ENCODE data around the gene PDCD5.
"Not testable (repeated sequence)": the region's sequence is repeated elsewhere in the genome, so short reads cannot be mapped to it uniquely, and the experiment has no call there.

PDCD5 gene

DNA sequence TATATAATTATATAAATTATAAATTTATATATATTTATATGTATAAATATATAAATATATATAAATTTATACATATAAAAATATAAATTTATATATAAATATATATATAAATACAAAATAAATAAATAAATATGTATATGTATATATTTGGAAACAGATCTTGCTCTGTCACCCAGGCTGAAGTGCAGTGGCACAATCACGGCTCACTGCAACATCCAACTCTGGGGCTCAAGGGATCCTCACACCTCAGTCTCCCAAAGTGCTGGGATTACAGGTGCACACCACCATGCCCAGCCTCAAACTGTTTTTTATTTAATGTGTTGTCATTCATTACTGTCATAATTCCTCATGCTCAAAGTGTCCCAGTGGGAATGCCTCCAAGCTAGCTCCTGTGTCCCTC, 25.2 kb upstream of the PDCD5 start:
- Histone ChIP-seq H3K4me1 (ENCODE audit: control insufficient read depth, insufficient read depth, low read length, unreplicated experiment) (no peaks in the 10 kb centered on the region), H3K79me2 (ENCODE audit: control insufficient read depth, insufficient read depth, low read length, unreplicated experiment) (no peaks in the 10 kb centered on the region), H3K4me3 (ENCODE audit: low read depth, low read length) (no peak overlapping the region), H2AFZ (ENCODE audit: low read length, unreplicated experiment) (no peak overlapping the region), H3K36me3 (ENCODE audit: insufficient read depth, low read length) (no peaks in the 10 kb centered on the region), H3K27ac (ENCODE audit: low read depth, low read length) (no peak overlapping the region), H3K27me3 (ENCODE audit: insufficient read depth, low read length) (0 out of 2 replicates have a peak, but pooled peaks cover 3% of the 10 kb centered on the region)

DNA sequence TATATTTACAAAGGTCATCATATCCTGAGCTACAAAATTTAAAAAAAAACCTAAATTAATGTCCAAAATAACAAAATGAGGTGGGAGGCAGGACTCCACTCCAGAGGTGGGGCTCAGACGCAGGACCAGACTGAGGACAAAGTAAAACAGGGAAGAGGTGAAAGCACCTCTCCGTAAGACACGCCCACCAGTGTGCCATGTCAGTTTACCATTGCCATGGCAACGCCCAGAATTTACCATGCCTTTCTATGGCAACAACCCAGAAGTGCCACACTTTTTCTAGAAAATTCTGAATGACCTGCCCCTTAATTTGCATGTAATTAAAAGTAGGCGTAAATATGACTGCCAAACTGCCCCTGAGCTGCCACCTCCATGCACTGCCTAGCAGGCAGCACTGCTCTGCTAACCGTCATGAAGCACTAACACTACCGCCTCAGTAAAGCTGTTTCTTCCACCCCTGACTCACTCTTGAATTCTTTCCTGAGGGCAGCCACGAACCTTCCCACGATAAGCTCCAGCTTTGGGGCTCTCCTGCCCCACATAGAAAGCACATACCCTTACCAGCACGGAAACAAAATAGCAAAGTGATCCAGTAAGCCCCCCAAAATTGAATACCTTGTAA, 22.3 kb upstream of the PDCD5 start:
- Histone ChIP-seq H3K27ac (ENCODE audit: low read depth, low read length) (no peak overlapping the region), H3K4me1 (ENCODE audit: control insufficient read depth, insufficient read depth, low read length, unreplicated experiment) (no peaks in the 10 kb centered on the region), H2AFZ (ENCODE audit: low read length, unreplicated experiment) (no peak overlapping the region), H3K36me3 (ENCODE audit: insufficient read depth, low read length) (no peaks in the 10 kb centered on the region), H3K4me3 (ENCODE audit: low read depth, low read length) (no peak overlapping the region), H3K27me3 (ENCODE audit: insufficient read depth, low read length) (0 out of 2 replicates have a peak, but pooled peaks cover 3% of the 10 kb centered on the region), H3K79me2 (ENCODE audit: control insufficient read depth, insufficient read depth, low read length, unreplicated experiment) (no peaks in the 10 kb centered on the region)

DNA sequence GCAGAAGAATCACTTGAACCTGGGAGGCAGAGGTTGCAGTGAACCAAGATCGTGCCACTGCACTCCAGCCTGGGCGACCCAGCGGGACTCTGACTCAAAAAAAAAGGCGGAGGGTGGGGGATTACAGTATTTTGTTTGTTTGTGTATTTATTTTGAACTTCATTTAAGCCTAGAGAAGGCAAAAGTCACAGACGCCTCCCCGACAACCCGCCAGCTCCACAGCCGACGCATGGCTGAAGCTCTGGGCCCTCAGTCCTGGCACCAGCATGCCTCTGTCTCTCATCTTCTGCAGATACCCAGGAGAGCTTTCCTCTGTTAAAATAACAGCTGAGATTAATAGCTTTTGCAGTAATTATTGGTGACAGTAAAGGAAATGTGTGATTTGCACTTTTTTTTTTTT, 17.2 kb upstream of the PDCD5 start:
- no peaks in the 10 kb centered on the region for H3K36me3 ChIP-seq (ENCODE audit: insufficient read depth, low read length)
- no peak overlapping the region for H3K27ac ChIP-seq (ENCODE audit: low read depth, low read length)
- no peaks in the 10 kb centered on the region for H3K27me3 ChIP-seq (ENCODE audit: insufficient read depth, low read length)
- peaks cover 3% of the 10 kb centered on the region for H3K4me1 ChIP-seq (ENCODE audit: control insufficient read depth, insufficient read depth, low read length, unreplicated experiment)
- no peaks in the 10 kb centered on the region for H3K79me2 ChIP-seq (ENCODE audit: control insufficient read depth, insufficient read depth, low read length, unreplicated experiment)
- H2AFZ ChIP-seq (ENCODE audit: low read length, unreplicated experiment) = no peak overlapping the region
- no peak overlapping the region for H3K4me3 ChIP-seq (ENCODE audit: low read depth, low read length)

DNA sequence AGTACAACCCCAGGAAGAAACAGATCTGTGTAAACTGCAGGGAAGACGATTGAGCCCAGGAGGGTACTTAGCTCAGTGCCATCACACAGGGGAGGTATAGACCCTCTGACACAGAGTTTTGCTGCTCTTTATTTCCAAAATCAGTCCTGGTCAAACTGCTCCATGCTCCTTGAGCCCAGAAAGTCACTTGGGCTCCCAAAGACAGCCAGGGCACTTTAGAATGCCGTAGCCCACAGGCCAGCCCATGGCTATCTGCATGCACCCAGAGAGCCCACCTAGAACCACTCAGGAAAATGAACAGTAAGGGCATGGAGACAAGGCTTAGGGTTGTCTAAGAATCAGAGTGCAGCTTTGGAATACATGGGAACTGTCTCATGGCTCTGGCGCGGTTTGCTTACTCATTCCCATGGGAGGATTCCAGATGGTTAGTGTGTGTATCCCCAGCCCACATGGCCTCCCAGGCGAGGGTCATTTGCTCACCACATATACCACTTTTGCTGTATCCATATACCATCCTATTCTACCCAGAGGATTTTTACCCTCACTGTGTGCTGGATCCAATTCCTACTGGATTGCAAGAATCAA, 14.7 kb upstream of the PDCD5 start:
- no peak overlapping the region for H3K27ac ChIP-seq (ENCODE audit: low read depth, low read length)

DNA sequence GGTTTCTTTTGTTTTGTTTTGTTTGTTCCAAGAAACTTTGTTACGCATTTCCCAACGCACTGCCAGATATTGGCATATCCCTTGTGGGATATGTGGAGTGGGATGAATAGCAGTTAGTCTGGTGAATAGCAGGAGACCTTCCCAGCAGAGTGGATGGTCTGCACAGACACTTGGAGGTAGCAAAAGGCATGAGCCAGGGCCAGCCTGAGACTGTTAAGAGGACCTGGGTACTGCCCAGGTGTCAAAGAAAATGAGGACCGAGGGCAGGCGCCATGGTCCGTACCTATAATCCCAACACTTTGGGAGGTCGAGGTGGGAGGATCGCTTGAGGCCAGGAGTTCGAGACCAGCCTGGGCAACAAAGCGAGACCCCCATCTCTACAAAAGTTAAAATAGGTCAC, 13.5 kb upstream of the PDCD5 start:
- Histone ChIP-seq H3K79me2 (ENCODE audit: control insufficient read depth, insufficient read depth, low read length, unreplicated experiment) (no peaks in the 10 kb centered on the region), H3K4me3 (ENCODE audit: low read depth, low read length) (no peak overlapping the region), H3K36me3 (ENCODE audit: insufficient read depth, low read length) (no peaks in the 10 kb centered on the region)

More for the DNA sequence above, 14.7 kb upstream of the PDCD5 start:
- Histone ChIP-seq H3K79me2 (ENCODE audit: control insufficient read depth, insufficient read depth, low read length, unreplicated experiment) (no peaks in the 10 kb centered on the region), H3K4me1 (ENCODE audit: control insufficient read depth, insufficient read depth, low read length, unreplicated experiment) (peaks cover 3% of the 10 kb centered on the region), H3K4me3 (ENCODE audit: low read depth, low read length) (no peak overlapping the region), H3K27me3 (ENCODE audit: insufficient read depth, low read length) (no peaks in the 10 kb centered on the region), H2AFZ (ENCODE audit: low read length, unreplicated experiment) (no peak overlapping the region), H3K36me3 (ENCODE audit: insufficient read depth, low read length) (no peaks in the 10 kb centered on the region)

DNA sequence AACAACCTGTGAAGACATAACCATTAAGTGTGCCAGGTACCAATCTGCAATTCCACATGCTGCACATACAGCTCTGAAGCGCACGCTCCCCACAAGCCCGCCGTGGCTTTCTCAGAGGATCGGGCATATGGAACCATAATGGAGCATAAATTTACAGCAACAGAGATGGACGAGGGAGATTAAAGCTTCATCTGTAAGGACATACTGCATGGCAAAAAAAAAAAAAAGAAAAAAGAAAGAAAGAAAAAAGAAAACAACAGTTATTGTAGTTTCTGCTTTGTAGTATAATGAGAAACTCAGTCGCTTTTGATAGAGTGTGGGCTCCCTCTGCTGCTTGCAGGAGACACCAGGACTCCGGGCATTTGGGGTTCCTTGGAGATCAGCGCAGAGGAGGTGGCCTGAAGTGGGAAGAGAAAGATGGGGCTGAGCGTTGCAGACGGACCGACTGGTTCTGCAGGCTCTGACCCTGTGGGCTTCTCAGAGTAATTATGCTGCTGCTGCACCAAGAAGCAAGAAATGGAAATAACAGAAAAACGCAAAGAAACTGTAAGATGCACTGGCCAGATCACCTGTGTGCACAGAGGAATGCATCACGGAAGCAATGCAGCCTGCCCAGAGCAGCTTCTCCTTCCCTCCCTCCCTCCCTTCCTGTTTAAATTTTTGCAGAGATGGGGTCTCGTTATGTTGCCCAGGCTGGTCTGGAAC, 10.8 kb upstream of the PDCD5 start:
- no peak overlapping the region for H3K4me3 ChIP-seq (ENCODE audit: low read depth, low read length)
- H3K36me3 ChIP-seq (ENCODE audit: insufficient read depth, low read length) = no peaks in the 10 kb centered on the region
- no peak overlapping the region for H2AFZ ChIP-seq (ENCODE audit: low read length, unreplicated experiment)
- no peaks in the 10 kb centered on the region for H3K27me3 ChIP-seq (ENCODE audit: insufficient read depth, low read length)
- no peaks in the 10 kb centered on the region for H3K79me2 ChIP-seq (ENCODE audit: control insufficient read depth, insufficient read depth, low read length, unreplicated experiment)
- no peak overlapping the region for H3K27ac ChIP-seq (ENCODE audit: low read depth, low read length)
- peaks cover 3% of the 10 kb centered on the region for H3K4me1 ChIP-seq (ENCODE audit: control insufficient read depth, insufficient read depth, low read length, unreplicated experiment)

More for the DNA sequence above, 13.5 kb upstream of the PDCD5 start:
- Histone ChIP-seq H3K27me3 (ENCODE audit: insufficient read depth, low read length) (no peaks in the 10 kb centered on the region), H3K4me1 (ENCODE audit: control insufficient read depth, insufficient read depth, low read length, unreplicated experiment) (peaks cover 3% of the 10 kb centered on the region), H2AFZ (ENCODE audit: low read length, unreplicated experiment) (no peak overlapping the region), H3K27ac (ENCODE audit: low read depth, low read length) (no peak overlapping the region)

DNA sequence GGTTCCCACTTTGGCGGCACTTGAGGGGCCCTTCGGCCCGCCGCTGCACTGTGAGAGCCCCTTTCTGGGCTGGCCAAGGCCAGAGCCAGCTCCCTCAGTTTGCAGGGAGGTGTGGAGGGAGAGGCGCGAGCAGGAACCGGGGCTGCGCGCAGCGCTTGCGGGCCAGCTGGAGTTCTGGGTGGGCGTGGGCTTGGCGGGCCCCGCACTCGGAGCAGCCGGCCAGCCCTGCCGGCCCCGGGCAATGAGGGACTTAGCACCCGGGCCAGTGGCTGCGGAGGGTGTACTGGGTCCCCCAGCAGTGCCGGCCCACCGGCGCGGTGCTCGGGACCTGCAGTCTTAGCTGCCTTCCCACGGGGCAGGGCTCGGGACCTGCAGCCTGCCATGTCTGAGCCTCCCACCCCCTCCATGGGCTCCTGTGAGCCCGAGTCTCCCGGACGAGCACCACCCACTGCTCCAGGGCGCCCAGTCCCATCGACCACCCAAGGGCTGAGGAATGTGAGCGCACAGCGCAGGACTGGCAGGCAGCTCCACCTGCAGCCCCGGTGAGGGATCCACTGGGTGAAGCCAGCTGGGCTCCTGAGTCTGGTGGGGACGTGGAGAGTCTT, 9.4 kb upstream of the PDCD5 start:
- H3K27ac ChIP-seq (ENCODE audit: low read depth, low read length); H3K79me2 ChIP-seq (ENCODE audit: control insufficient read depth, insufficient read depth, low read length, unreplicated experiment); H2AFZ ChIP-seq (ENCODE audit: low read length, unreplicated experiment); H3K36me3 ChIP-seq (ENCODE audit: insufficient read depth, low read length); H3K4me1 ChIP-seq (ENCODE audit: control insufficient read depth, insufficient read depth, low read length, unreplicated experiment); H3K4me3 ChIP-seq (ENCODE audit: low read depth, low read length); H3K27me3 ChIP-seq (ENCODE audit: insufficient read depth, low read length): not testable (repeated sequence)

DNA sequence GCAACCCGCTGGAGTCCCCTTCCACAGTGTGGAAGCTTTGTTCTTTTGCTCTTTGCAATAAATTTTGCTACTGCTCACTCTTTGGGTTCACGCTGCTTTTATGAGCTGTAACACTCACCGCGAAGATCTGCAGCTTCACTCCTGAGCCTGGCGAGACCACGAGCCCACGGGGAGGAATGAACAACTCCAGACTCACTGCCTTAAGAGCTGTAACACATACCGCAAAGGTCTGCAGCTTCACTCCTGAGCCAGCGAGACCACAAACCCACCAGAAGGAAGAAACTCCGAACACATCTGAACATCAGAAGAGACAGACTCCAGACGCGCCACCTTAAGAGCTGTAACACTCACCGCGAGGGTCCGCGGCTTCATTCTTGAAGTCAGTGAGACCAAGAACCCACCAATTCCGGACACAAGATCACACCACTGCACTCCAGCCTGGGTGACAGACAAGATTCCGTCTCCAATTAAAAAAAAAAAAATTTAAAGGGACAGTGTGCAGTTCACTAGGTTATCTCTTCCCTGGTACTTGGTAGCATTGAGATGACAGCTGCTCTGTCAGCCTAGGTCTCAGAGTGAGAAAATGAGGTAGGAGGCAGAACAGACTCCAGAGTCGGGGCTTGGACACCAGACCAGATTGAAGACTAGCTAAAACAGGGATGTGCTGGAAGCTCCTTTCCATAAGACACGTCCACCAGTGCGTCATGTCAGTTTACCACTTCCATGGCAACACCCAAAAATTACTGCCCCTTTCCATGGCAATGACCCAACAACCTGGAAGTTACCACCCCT, 8.1 kb upstream of the PDCD5 start:
- H3K4me3 ChIP-seq (ENCODE audit: low read depth, low read length); H3K27me3 ChIP-seq (ENCODE audit: insufficient read depth, low read length); H3K79me2 ChIP-seq (ENCODE audit: control insufficient read depth, insufficient read depth, low read length, unreplicated experiment); H3K4me1 ChIP-seq (ENCODE audit: control insufficient read depth, insufficient read depth, low read length, unreplicated experiment); H3K27ac ChIP-seq (ENCODE audit: low read depth, low read length); H2AFZ ChIP-seq (ENCODE audit: low read length, unreplicated experiment); H3K36me3 ChIP-seq (ENCODE audit: insufficient read depth, low read length): not testable (repeated sequence)

DNA sequence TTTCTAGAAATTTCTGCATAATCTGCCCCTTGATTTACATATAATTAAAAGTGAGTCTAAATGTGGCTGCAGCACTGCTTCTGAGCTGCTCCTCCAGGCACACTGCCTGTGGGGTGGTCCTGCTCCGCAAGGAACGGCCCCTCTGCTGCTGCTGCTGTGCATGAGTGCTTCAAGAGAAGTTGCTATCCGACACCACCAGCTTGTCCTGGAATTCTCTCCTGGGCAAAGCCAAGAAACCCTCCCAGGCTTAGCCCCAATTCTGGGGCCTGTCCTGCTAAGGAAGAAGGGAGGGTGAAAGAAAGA, 7.5 kb upstream of the PDCD5 start:
- H3K4me3 ChIP-seq (ENCODE audit: low read depth, low read length) = no peak overlapping the region

DNA sequence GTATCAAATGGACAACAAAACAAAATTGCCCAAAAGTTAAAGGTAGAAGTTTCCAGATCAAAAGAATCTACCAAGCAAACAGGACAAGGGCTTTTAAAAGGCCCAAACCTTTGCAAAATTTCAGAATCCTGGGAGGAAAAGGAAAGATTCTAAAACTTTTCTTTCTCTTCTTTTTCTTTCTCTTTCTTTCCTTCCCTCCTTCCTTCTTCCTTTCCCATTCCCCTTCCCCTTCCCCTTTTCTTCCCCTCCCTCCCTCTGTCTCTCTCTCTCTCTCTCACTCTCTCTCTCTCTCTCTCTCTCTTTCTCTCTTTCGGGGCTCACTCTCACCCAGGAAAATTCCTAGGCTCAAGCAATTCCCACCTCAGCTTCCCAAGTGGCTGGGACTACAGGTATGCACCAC, 4.2 kb upstream of the PDCD5 start:
- no peak overlapping the region for H2AFZ ChIP-seq (ENCODE audit: low read length, unreplicated experiment)
- no peaks in the 10 kb centered on the region for H3K27me3 ChIP-seq (ENCODE audit: insufficient read depth, low read length)
- no peaks in the 10 kb centered on the region for H3K4me1 ChIP-seq (ENCODE audit: control insufficient read depth, insufficient read depth, low read length, unreplicated experiment)
- no peak overlapping the region for H3K27ac ChIP-seq (ENCODE audit: low read depth, low read length)
- H3K36me3 ChIP-seq (ENCODE audit: insufficient read depth, low read length) = no peaks in the 10 kb centered on the region
- H3K4me3 ChIP-seq (ENCODE audit: low read depth, low read length) = no peak overlapping the region
- peaks cover 6% of the 10 kb centered on the region for H3K79me2 ChIP-seq (ENCODE audit: control insufficient read depth, insufficient read depth, low read length, unreplicated experiment)

More for the DNA sequence above, 7.5 kb upstream of the PDCD5 start:
- H3K79me2 ChIP-seq (ENCODE audit: control insufficient read depth, insufficient read depth, low read length, unreplicated experiment) = no peaks in the 10 kb centered on the region
- H2AFZ ChIP-seq (ENCODE audit: low read length, unreplicated experiment) = no peak overlapping the region
- H3K27me3 ChIP-seq (ENCODE audit: insufficient read depth, low read length) = no peaks in the 10 kb centered on the region
- H3K4me1 ChIP-seq (ENCODE audit: control insufficient read depth, insufficient read depth, low read length, unreplicated experiment) = no peaks in the 10 kb centered on the region
- H3K27ac ChIP-seq (ENCODE audit: low read depth, low read length) = no peak overlapping the region
- no peaks in the 10 kb centered on the region for H3K36me3 ChIP-seq (ENCODE audit: insufficient read depth, low read length)
